ENCODE data around the gene SURF6.
"Not testable (repeated sequence)": the region's sequence is repeated elsewhere in the genome, so short reads cannot be mapped to it uniquely, and the experiment has no call there.

Gene SURF6

GRCh38 chr9:133320421-133320881 lies 15.5 kb downstream of the SURF6 start:
- FAIRE-seq (no peak), DNase-seq (ENCODE audit: insufficient read length, low spot score) (no peak)
- TF ChIP-seq POLR2A (IDR thresholded peaks at IDR 0.05; ENCODE audit: low read depth, low read length): no peak

- FAIRE-seq; DNase-seq (ENCODE audit: insufficient read length, low spot score): not testable (repeated sequence)
Measured at GRCh38 chr9:133317551-133317950, 18.4 kb downstream of the SURF6 start.

GRCh38 chr9:133315997-133316396 lies 20.0 kb downstream of the SURF6 start:
- DNase-seq (ENCODE audit: insufficient read length, low spot score): no peak
- no peak for FAIRE-seq
- TF ChIP-seq POLR2A (IDR thresholded peaks at IDR 0.05; ENCODE audit: low read depth, low read length): no peak

GRCh38 chr9:133309608-133310007 lies 26.4 kb downstream of the SURF6 start:
- no peak for TF ChIP-seq POLR2A (IDR thresholded peaks at IDR 0.05; ENCODE audit: low read depth, low read length)
- no peak for DNase-seq (ENCODE audit: insufficient read length, low spot score)
- no peak for FAIRE-seq

- TF ChIP-seq POLR2A (IDR thresholded peaks at IDR 0.05; ENCODE audit: low read depth, low read length): no peak
Measured at GRCh38 chr9:133307301-133307700, 28.7 kb downstream of the SURF6 start.

GRCh38 chr9:133306242-133307204 lies 29.5 kb downstream of the SURF6 start:
- DNase-seq (ENCODE audit: insufficient read length, low spot score) (peak; percentile 58), FAIRE-seq (peak; percentile 11)
- TF ChIP-seq POLR2A (IDR thresholded peaks at IDR 0.05; ENCODE audit: low read depth, low read length): no peak

More at GRCh38 chr9:133307301-133307700, 28.7 kb downstream of the SURF6 start:
- DNase-seq (ENCODE audit: insufficient read length, low spot score): no peak
- FAIRE-seq: no peak

GRCh38 chr9:133305731-133306130 lies 30.3 kb downstream of the SURF6 start:
- no peak for TF ChIP-seq POLR2A (IDR thresholded peaks at IDR 0.05; ENCODE audit: low read depth, low read length)
- DNase-seq (ENCODE audit: insufficient read length, low spot score) (no peak), FAIRE-seq (no peak)

- FAIRE-seq: no peak
- no peak for DNase-seq (ENCODE audit: insufficient read length, low spot score)
- TF ChIP-seq POLR2A (IDR thresholded peaks at IDR 0.05; ENCODE audit: low read depth, low read length): no peak
Measured at GRCh38 chr9:133304477-133305377, 31.3 kb downstream of the SURF6 start.

GRCh38 chr9:133304158-133304470 lies 31.9 kb downstream of the SURF6 start:
- TF ChIP-seq POLR2A (IDR thresholded peaks at IDR 0.05; ENCODE audit: low read depth, low read length): no peak
- no peak for FAIRE-seq
- no peak for DNase-seq (ENCODE audit: insufficient read length, low spot score)

- FAIRE-seq (no peak), DNase-seq (ENCODE audit: insufficient read length, low spot score) (no peak)
- no peak for TF ChIP-seq POLR2A (IDR thresholded peaks at IDR 0.05; ENCODE audit: low read depth, low read length)
Measured at GRCh38 chr9:133303266-133304157, 32.5 kb downstream of the SURF6 start.

GRCh38 chr9:133301253-133302230 lies 34.4 kb downstream of the SURF6 start:
- TF ChIP-seq POLR2A (IDR thresholded peaks at IDR 0.05; ENCODE audit: low read depth, low read length): no peak
- no peak for FAIRE-seq

GRCh38 chr9:133299996-133300395 lies 36.0 kb downstream of the SURF6 start:
- FAIRE-seq; DNase-seq (ENCODE audit: insufficient read length, low spot score): not testable (repeated sequence)

More at GRCh38 chr9:133301253-133302230, 34.4 kb downstream of the SURF6 start:
- DNase-seq (ENCODE audit: insufficient read length, low spot score): no peak

Data from H54 (cell line).